Choroid plexus epithelial cell (primary cell): ENCODE data around the gene AMN.

Experiments
- DNase-seq: peaks from one replicate; pipeline ENCODE4 v3.0.0-alpha.2; 2010; ENCODE audit warnings: low read depth
- H3K4me3 ChIP-seq: 2 replicates; pipeline ENCODE4 v1.5.1; 2011; ENCODE audit warnings: low read depth, mild to moderate bottlenecking, control low read depth, low read length, moderate library complexity
- CTCF ChIP-seq: conservative IDR thresholded peaks from 2 replicates; pipeline ENCODE4 v1.5.1; 2011; ENCODE audit warnings: low read depth, mild to moderate bottlenecking, control low read depth, inconsistent platforms, low read length, moderate library complexity

The AMN gene

GRCh38 chr14:102949062-102949800 is 26.8 kb downstream of the AMN start:
- no peak for DNase-seq
- TF ChIP-seq CTCF, result no peak
- no peak overlapping the region for H3K4me3 ChIP-seq

GRCh38 chr14:102949801-102950451 is 27.5 kb downstream of the AMN start:
- DNase-seq, result no peak
- TF ChIP-seq CTCF, result no peak
- no peak overlapping the region for H3K4me3 ChIP-seq

GRCh38 chr14:102951034-102951433 is 28.6 kb downstream of the AMN start:
- H3K4me3 ChIP-seq, result no peak overlapping the region
- peak; percentile 19 for DNase-seq
- no peak for TF ChIP-seq CTCF

- TF ChIP-seq CTCF, result no peak
- DNase-seq, result peak; percentile 93
- no peak overlapping the region for H3K4me3 ChIP-seq
Measured at GRCh38 chr14:102951799-102952198, 29.3 kb downstream of the AMN start.

- TF ChIP-seq CTCF, result no peak
Measured at GRCh38 chr14:102952276-102952675, 29.8 kb downstream of the AMN start.

GRCh38 chr14:102953100-102953499 is 30.6 kb downstream of the AMN start:
- no peak for DNase-seq
- TF ChIP-seq CTCF, result no peak
- no peak overlapping the region for H3K4me3 ChIP-seq

More at GRCh38 chr14:102952276-102952675, 29.8 kb downstream of the AMN start:
- no peak for DNase-seq
- no peak overlapping the region for H3K4me3 ChIP-seq
